HEK293 (cell line): Measurements from ENCODE around the gene AKAP6.

Experiments used
- CTCF ChIP-seq: fragments of 450-650 bp; formaldehyde crosslinking; IDR thresholded peaks from 2 replicates; pipeline ENCODE4 v1.5.1; 2016; ENCODE audit warnings: missing biosample characterization, missing genetic modification characterization
- HOXD13 ChIP-seq: sonication (generic); formaldehyde crosslinking; IDR thresholded peaks from 2 replicates; pipeline ENCODE4 v1.8.0; 2022; ENCODE audit warnings: missing genetic modification reagents, borderline replicate concordance
- PRDM4 ChIP-seq: fragments of 450-650 bp; formaldehyde crosslinking; IDR thresholded peaks from 2 replicates; pipeline ENCODE4 v1.5.1; 2017; ENCODE audit warnings: missing biosample characterization, missing genetic modification characterization

GRCh38 chr14:32470161-32470715, 141.1 kb downstream of the AKAP6 start:
- TF ChIP-seq CTCF (tag by site-specific recombination) = no peak
- no peak for TF ChIP-seq PRDM4
- TF ChIP-seq HOXD13 (CRISPR knock-in tag) = no peak
